Measurements from ENCODE around the gene TBC1D3B.

The TBC1D3B gene

DNA sequence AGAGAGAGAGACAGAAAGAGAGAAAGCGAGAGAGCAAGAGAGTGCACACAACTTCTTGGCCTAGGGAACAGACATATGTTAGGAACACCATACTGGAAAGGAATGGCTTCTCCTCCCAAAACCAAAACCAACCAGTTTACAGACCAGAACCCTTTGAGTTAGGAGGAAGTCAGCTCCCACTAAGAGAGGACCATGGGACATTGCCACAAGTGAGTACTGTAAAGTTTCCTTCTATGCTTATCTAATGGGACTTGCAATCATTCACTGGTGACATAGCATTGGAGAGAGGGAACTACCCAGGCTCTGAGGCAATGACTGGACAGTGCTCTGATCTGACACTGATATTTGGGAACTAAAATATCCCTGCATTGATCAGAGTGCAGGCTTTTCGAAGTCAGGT, 32.4 kb downstream of the TBC1D3B start:
- Histone ChIP-seq H3K9ac (ENCODE audit: low read length) (no peak overlapping the region), H3F3A (ENCODE audit: insufficient read depth, low read length) (no peaks in the 10 kb centered on the region), H3K36me3 (ENCODE audit: insufficient read depth, low read length) (no peaks in the 10 kb centered on the region), H3K27me3 (ENCODE audit: insufficient read depth, low read length) (no peaks in the 10 kb centered on the region), H3K4me1 (ENCODE audit: insufficient read depth, low read length, severe bottlenecking) (no peaks in the 10 kb centered on the region), H3K4me2 (ENCODE audit: low read length) (no peak overlapping the region), H3K9me2 (ENCODE audit: low read depth, low read length) (no peaks in the 10 kb centered on the region), H3K9me3 (ENCODE audit: low read length) (no peaks in the 10 kb centered on the region), H4K20me1 (ENCODE audit: insufficient read depth, low read length) (no peaks in the 10 kb centered on the region), H3K27ac (ENCODE audit: low read depth, low read length, poor library complexity, severe bottlenecking) (no peak overlapping the region), H2AFZ (ENCODE audit: low read length) (no peak overlapping the region), H3K4me3 (ENCODE audit: low read depth, low read length, poor library complexity, severe bottlenecking) (no peak overlapping the region), H3K79me2 (ENCODE audit: insufficient read depth, low read length) (no peaks in the 10 kb centered on the region)
- TF ChIP-seq, protein P1, sequence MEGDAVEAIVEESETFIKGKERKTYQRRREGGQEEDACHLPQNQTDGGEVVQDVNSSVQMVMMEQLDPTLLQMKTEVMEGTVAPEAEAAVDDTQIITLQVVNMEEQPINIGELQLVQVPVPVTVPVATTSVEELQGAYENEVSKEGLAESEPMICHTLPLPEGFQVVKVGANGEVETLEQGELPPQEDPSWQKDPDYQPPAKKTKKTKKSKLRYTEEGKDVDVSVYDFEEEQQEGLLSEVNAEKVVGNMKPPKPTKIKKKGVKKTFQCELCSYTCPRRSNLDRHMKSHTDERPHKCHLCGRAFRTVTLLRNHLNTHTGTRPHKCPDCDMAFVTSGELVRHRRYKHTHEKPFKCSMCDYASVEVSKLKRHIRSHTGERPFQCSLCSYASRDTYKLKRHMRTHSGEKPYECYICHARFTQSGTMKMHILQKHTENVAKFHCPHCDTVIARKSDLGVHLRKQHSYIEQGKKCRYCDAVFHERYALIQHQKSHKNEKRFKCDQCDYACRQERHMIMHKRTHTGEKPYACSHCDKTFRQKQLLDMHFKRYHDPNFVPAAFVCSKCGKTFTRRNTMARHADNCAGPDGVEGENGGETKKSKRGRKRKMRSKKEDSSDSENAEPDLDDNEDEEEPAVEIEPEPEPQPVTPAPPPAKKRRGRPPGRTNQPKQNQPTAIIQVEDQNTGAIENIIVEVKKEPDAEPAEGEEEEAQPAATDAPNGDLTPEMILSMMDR (IDR thresholded peaks at IDR 0.05; ENCODE audit: low read length): no peak
- no peak for TF ChIP-seq EZH2 (IDR thresholded peaks at IDR 0.05; ENCODE audit: borderline replicate concordance, low read length)

- H3K9me3 ChIP-seq (ENCODE audit: low read length): no peaks in the 10 kb centered on the region
- no peak for TF ChIP-seq EZH2 (IDR thresholded peaks at IDR 0.05; ENCODE audit: borderline replicate concordance, low read length)
- TF ChIP-seq, protein P1 (IDR thresholded peaks at IDR 0.05; ENCODE audit: low read length): no peak
- H4K20me1 ChIP-seq (ENCODE audit: insufficient read depth, low read length): no peaks in the 10 kb centered on the region
- no peak overlapping the region for H3K4me3 ChIP-seq (ENCODE audit: low read depth, low read length, poor library complexity, severe bottlenecking)
- no peaks in the 10 kb centered on the region for H3K36me3 ChIP-seq (ENCODE audit: insufficient read depth, low read length)
- H3K27ac ChIP-seq (ENCODE audit: low read depth, low read length, poor library complexity, severe bottlenecking): no peak overlapping the region
- no peaks in the 10 kb centered on the region for H3K4me1 ChIP-seq (ENCODE audit: insufficient read depth, low read length, severe bottlenecking)
- no peaks in the 10 kb centered on the region for H3K79me2 ChIP-seq (ENCODE audit: insufficient read depth, low read length)
- no peak overlapping the region for H2AFZ ChIP-seq (ENCODE audit: low read length)
- no peak overlapping the region for H3K4me2 ChIP-seq (ENCODE audit: low read length)
- no peaks in the 10 kb centered on the region for H3K27me3 ChIP-seq (ENCODE audit: insufficient read depth, low read length)
- H3K9ac ChIP-seq (ENCODE audit: low read length): no peak overlapping the region
- H3K9me2 ChIP-seq (ENCODE audit: low read depth, low read length): no peaks in the 10 kb centered on the region
- H3F3A ChIP-seq (ENCODE audit: insufficient read depth, low read length): no peaks in the 10 kb centered on the region
These were observed 33.6 kb downstream of the TBC1D3B start for GRCh38 chr17:36142806-36143205.

GRCh38 chr17:36142235-36142634, 34.2 kb downstream of the TBC1D3B start:
- H3K79me2 ChIP-seq (ENCODE audit: insufficient read depth, low read length): no peaks in the 10 kb centered on the region
- no peaks in the 10 kb centered on the region for H4K20me1 ChIP-seq (ENCODE audit: insufficient read depth, low read length)
- H3K9me3 ChIP-seq (ENCODE audit: low read length): no peaks in the 10 kb centered on the region
- TF ChIP-seq EZH2 (IDR thresholded peaks at IDR 0.05; ENCODE audit: borderline replicate concordance, low read length): no peak
- H3K4me3 ChIP-seq (ENCODE audit: low read depth, low read length, poor library complexity, severe bottlenecking): no peak overlapping the region
- no peaks in the 10 kb centered on the region for H3K9me2 ChIP-seq (ENCODE audit: low read depth, low read length)
- no peak overlapping the region for H3K4me2 ChIP-seq (ENCODE audit: low read length)
- no peaks in the 10 kb centered on the region for H3K27me3 ChIP-seq (ENCODE audit: insufficient read depth, low read length)
- no peak overlapping the region for H3K27ac ChIP-seq (ENCODE audit: low read depth, low read length, poor library complexity, severe bottlenecking)
- no peaks in the 10 kb centered on the region for H3K4me1 ChIP-seq (ENCODE audit: insufficient read depth, low read length, severe bottlenecking)
- no peaks in the 10 kb centered on the region for H3K36me3 ChIP-seq (ENCODE audit: insufficient read depth, low read length)
- no peak overlapping the region for H3K9ac ChIP-seq (ENCODE audit: low read length)
- no peak overlapping the region for H2AFZ ChIP-seq (ENCODE audit: low read length)
- no peaks in the 10 kb centered on the region for H3F3A ChIP-seq (ENCODE audit: insufficient read depth, low read length)

DNA sequence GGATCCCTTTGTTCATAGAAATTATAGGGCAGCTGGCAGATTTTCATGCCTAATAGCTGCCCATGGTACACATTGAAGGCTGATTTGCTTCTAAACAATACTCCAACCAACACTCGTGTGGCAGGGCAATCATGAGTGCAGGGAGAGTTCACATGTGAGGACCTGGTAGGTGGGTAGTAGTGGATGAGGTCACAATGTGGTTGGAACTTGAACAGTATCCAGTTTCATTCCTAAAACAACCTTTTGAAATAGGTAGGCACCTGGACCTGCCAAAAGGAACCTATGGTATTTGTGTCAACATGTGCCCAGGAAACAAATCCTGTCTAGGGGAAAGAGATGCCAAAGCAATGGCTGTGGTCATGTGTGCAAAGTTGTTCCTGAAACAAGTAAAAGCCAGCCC, 40.0 kb downstream of the TBC1D3B start:
- H2AFZ ChIP-seq (ENCODE audit: low read length): no peak overlapping the region
- H3K4me1 ChIP-seq (ENCODE audit: insufficient read depth, low read length, severe bottlenecking): no peaks in the 10 kb centered on the region
- H3K4me2 ChIP-seq (ENCODE audit: low read length): no peak overlapping the region
- TF ChIP-seq, protein P1 (IDR thresholded peaks at IDR 0.05; ENCODE audit: low read length): no peak
- TF ChIP-seq EZH2 (IDR thresholded peaks at IDR 0.05; ENCODE audit: borderline replicate concordance, low read length): no peak
- H3K4me3 ChIP-seq (ENCODE audit: low read depth, low read length, poor library complexity, severe bottlenecking): no peak overlapping the region
- no peaks in the 10 kb centered on the region for H3K79me2 ChIP-seq (ENCODE audit: insufficient read depth, low read length)
- H3K9ac ChIP-seq (ENCODE audit: low read length): no peak overlapping the region
- no peaks in the 10 kb centered on the region for H3F3A ChIP-seq (ENCODE audit: insufficient read depth, low read length)
- no peaks in the 10 kb centered on the region for H3K27me3 ChIP-seq (ENCODE audit: insufficient read depth, low read length)
- no peaks in the 10 kb centered on the region for H3K9me3 ChIP-seq (ENCODE audit: low read length)
- H3K36me3 ChIP-seq (ENCODE audit: insufficient read depth, low read length): no peaks in the 10 kb centered on the region
- no peak overlapping the region for H3K27ac ChIP-seq (ENCODE audit: low read depth, low read length, poor library complexity, severe bottlenecking)
- H3K9me2 ChIP-seq (ENCODE audit: low read depth, low read length): no peaks in the 10 kb centered on the region
- H4K20me1 ChIP-seq (ENCODE audit: insufficient read depth, low read length): no peaks in the 10 kb centered on the region

All from OCI-LY1 (cell line).